Stimulated activated CD4-positive, alpha-beta T cell treated with anti-CD3 and anti-CD28 coated beads, TNF-alpha, amount 100 ng/mL, for 1 hour (primary cell): ENCODE results near the gene FGGY.

Experiments used
- DNase-seq, 3 donors: peaks; one replicate each; pipeline ENCODE4 v3.0.0-alpha.2; 2020; ENCODE audit warnings: low read depth in 3 of 3, low spot score in 1 of 3

Gene FGGY

GRCh38 chr1:59412718-59413326 lies 115.9 kb downstream of the FGGY start:
- no peak for DNase-seq

GRCh38 chr1:59413327-59413720 lies 116.4 kb downstream of the FGGY start:
- DNase-seq, result no peak

- no peak for DNase-seq
These were observed 117.7 kb downstream of the FGGY start for GRCh38 chr1:59414406-59415133.

DNA sequence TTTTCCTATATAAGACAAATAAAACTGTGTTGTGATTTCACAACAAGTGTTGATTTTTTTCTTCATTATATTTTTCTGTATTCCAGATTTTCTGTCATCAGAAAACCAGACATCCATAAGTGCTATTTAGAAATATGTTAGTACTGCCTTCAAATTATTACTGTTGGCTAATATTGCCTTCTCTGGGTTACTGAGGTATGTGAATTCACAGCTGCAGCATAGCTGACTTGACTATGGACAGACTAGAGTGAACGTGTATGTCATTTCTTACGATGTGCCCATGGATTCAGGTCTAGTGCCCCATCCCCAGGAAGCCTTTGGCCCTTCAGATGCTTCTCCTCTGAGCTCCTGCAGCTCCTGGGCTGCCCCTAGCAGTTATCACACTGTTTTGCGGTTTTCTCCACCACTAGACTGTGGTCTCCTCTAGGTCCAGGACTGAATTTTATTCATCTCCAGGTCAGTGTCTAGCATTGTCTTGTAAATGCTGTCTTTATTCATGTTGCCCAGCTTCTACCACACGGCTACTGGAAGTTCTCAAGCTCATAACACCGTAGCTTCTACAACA lies 118.5 kb downstream of the FGGY start:
- DNase-seq, result no peak

- DNase-seq, result no peak
These were observed 119.0 kb downstream of the FGGY start for GRCh38 chr1:59415881-59416280.

DNA sequence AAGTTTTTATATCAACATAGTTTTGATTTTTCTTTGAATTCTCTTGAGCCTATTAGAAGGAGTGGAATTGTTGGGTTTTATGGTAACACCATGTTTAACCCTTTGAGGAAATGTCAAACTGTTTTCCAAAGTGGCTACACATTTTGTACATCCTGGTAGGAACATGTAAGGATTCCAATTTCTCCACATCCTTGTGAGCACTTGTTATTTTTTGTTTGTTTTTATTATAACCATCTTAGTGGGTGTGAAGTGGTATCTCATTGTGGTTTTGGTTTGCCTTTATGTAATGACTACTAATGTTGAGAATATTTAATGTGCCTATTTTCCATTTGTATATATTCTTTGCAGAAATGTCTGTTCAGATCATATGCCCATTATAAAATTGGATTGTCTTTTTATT lies 120.5 kb downstream of the FGGY start:
- no peak for DNase-seq

GRCh38 chr1:59418363-59419144 lies 121.7 kb downstream of the FGGY start:
- DNase-seq, result no peak

- no peak for DNase-seq
These were observed 122.7 kb downstream of the FGGY start for GRCh38 chr1:59419361-59420140.

DNA sequence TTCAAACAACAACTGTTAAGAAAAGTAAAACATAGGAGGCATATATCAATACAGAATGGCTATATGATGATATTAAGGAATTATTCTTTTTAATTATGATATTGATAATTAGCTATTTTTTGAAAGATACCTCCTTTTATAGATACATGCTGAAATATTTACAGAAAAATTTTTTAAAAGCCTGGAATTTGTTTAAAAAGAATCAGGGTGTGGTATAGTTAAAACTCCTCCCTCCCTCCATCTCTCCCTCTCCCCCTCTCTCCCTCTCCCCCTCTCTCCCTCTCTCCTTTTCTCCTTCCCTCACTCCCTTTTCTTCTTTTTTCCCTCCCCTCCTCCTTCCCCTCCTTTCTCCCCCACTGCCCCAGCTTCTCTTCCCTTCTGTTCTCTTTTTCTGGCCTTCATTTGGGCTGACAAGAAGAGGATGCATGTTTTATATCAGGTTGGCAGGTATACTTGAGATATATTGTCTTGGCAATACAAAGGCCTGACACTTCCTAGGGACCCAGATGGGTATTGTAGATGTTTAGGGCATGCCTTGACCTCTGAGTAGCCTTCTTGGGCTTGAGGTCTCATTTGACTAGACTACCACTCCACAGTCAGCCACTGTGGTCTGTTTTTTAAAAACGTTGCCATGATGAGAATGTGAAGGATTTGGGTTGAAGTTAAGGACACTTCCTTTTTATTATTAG lies 124.5 kb downstream of the FGGY start:
- DNase-seq, result no peak

- DNase-seq, result no peak
These were observed 126.2 kb downstream of the FGGY start for GRCh38 chr1:59422921-59423575.

DNA sequence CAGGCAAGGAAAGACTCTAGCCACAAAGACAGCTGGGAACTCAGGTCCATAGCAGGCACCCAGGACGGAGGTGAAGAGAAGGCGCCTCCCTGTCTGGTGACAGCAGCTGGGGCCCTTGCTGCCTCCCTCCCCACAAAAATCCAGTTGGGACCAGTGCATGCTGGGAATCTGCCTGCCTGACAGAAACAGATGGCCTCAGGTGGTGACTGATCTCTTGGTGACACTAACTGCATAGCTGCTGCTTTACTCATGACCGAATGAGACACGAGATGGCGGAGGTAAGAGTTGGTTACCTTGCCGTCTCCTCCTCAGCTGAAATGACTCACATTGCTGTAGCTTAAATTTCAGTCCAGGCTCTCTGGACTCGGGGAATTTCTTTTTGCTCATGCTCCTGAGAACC lies 130.3 kb downstream of the FGGY start:
- DNase-seq, result no peak

DNA sequence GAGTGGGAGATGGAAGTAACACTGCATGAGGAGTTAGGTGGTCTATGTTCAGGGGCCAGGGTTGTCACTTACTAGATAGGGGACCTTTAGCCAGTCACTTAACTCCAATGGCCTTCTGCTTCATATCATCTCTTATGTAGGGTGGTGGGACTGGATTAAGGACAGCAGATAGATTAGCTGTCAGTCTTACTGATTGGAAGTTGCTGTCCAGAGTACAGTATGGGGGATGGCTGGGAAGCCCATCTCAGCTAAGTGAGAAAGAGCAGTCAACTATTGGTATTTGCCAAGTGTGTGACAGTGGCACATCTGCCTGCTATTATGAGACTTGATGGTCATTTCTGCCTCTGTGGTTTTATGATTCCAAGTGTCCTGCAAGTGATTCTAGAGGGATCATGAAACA lies 130.9 kb downstream of the FGGY start:
- DNase-seq, result no peak

DNA sequence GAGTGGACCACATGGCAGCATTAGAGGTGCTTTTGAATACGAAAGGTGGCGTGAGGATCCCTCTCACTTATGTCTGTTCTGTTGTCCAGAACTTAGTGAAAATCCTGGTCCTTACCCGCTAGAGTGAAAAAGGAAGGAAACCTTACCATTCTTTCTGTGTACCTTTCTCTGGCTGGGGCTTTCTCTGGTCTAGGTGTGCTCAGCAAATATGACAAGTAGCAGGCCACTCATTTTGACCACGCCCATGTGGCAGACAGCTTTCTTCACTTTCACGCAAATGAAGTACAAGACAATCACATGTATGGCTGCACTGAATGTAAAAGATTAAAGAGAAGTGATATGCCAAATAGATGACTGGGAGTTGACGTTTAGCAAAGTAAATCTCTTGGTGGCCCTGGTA lies 131.9 kb downstream of the FGGY start:
- no peak for DNase-seq

GRCh38 chr1:59429656-59430055 lies 132.8 kb downstream of the FGGY start:
- no peak for DNase-seq

DNA sequence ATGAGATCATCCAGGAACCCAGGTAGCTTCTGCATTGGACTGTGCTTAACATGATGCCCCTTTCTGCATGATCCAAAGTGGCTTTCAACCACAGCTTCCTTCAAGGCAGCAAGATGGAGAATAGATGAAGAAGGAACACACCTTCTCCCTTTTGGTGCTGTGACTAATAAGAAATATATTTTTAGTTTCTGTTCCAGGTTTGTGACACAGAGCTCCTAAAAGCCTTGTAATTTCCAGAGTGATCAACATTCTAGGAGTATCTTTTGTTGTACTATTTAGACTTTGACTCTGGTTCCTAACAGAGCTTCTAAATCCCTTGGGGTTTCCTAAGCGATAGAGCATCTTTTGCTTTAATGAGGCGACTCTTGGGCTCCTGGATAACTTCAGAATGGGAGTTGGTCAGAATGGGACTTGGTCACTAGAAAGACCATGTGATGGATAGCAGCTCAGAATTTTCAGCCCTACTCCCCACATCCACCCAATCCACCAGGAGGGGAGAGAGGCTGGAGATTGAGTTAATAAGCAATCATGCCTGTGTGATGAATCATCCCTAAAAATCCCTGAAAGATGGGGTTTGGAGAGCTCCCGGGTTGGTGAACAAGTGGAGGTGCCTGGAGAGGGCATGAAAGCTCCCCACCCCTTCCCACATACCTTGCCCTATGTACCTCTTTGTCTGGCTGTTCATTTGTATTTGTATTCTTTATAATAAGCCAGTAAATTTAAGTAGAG lies 134.8 kb downstream of the FGGY start:
- DNase-seq, result no peak

- no peak for DNase-seq
These were observed 135.9 kb downstream of the FGGY start for GRCh38 chr1:59432531-59433439.

- no peak for DNase-seq
These were observed 136.5 kb downstream of the FGGY start for GRCh38 chr1:59433440-59433813.

DNA sequence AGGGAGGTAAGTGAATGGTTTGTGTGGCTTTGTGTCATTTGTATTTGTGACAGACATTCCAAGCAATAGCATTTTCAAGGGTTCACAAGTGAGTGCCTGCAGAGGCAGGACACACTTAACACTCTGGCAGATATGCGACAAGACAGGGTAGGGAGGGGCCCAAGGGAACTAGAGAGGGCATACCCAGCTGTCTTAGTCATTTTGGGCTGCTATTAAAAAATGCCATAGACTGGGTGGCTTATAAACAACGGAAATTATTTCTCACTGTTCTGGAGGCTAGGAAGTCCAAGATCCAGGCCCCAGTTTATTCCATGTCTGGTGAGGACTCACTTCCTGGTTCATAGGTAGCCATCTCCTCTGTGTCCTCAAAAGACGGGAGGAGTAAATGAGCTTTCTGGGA lies 137.4 kb downstream of the FGGY start:
- no peak for DNase-seq
